SK-N-SH (cell line): ENCODE measurements around the gene XXYLT1. TPM values are rescaled to one million over a fixed set of nuclear protein-coding genes. Genes with fewer than 3 reads are reported as not detected.
A peak's percentile ranks its signal among the peaks of the same experiment; 100 is the strongest.

Experiments used
- CTCF ChIA-PET: fragments of 300-600, 350-600 bp; formaldehyde crosslinking; extraction: SDS; loops from one replicate; lab custom pipeline; 2021; lab: Yijun Ruan, JAX
- POLR2A ChIA-PET: fragments of 350-600 bp; sonication (Branson Sonifier 250); formaldehyde crosslinking; extraction: SDS; loops from one replicate; lab custom pipeline; 2020; ENCODE audit warnings: antibody characterized with exemption, inconsistent platforms; lab: Yijun Ruan, JAX
- DNase-seq: peaks from one replicate; pipeline ENCODE4 v3.0.0; 2012
- H2AFZ ChIP-seq: fragments of 200-600 bp; sonication (generic); 2 replicates; pipeline ENCODE4 v1.8.1; 2016; ENCODE audit warnings: antibody characterized with exemption, mild to moderate bottlenecking, low read depth
- H3F3A ChIP-seq: fragments of 200-600 bp; sonication (generic); replicated peaks from 2 replicates; pipeline ENCODE3; 2016; ENCODE audit warnings: antibody characterized with exemption, mild to moderate bottlenecking; ENCODE audit not compliant: insufficient read depth
- H3K27ac ChIP-seq, 2 experiments: fragments of 200-500 bp in 1 of 2; fragments of 200-600 bp in 1 of 2; sonication (Bioruptor generic) in 1 of 2; sonication (generic), shearing (Covaris generic) in 1 of 2; 2 replicates each; pipeline versions ENCODE4 v1.5.1 to v1.6.1; 2014 to 2016; ENCODE audit warnings: low read depth in 2 of 2, inconsistent platforms in 1 of 2, low read length in 1 of 2, mild to moderate bottlenecking in 1 of 2, mixed read lengths in 1 of 2
- H3K27me3 ChIP-seq: fragments of 200-600 bp; sonication (generic), shearing (Covaris generic); 2 replicates; pipeline ENCODE4 v1.6.1; 2016; ENCODE audit warnings: mixed run types; ENCODE audit not compliant: insufficient read depth
- H3K36me3 ChIP-seq, 2 experiments: fragments of 200-500 bp in 1 of 2; fragments of 200-600 bp in 1 of 2; sonication (Bioruptor generic) in 1 of 2; sonication (generic) in 1 of 2; replicated peaks in 1 of 2; 2 replicates each; pipeline versions ENCODE3 to v1.5.1; 2014 to 2016; ENCODE audit warnings: low read length in 1 of 2, mild to moderate bottlenecking in 1 of 2; ENCODE audit not compliant: insufficient read depth in 2 of 2, control insufficient read depth in 1 of 2
- H3K4me1 ChIP-seq, 2 experiments: fragments of 200-500 bp in 1 of 2; fragments of 200-600 bp in 1 of 2; sonication (Bioruptor generic) in 1 of 2; sonication (generic), shearing (Covaris generic) in 1 of 2; 2 replicates each; pipeline versions ENCODE4 v1.5.1 to v1.6.1; 2014 to 2016; ENCODE audit warnings: low read depth in 1 of 2, low read length in 1 of 2, mixed run types in 1 of 2; ENCODE audit not compliant: insufficient read depth in 2 of 2, control insufficient read depth in 1 of 2
- H3K4me2 ChIP-seq: fragments of 200-600 bp; sonication (generic), shearing (Covaris generic); 2 replicates; pipeline ENCODE4 v1.6.1; 2017; ENCODE audit warnings: mixed run types
- H3K4me3 ChIP-seq, 2 experiments: fragments of 200-500 bp in 1 of 2; fragments of 200-600 bp in 1 of 2; sonication (Bioruptor generic) in 1 of 2; sonication (generic), shearing (Covaris generic) in 1 of 2; 2 replicates each; pipeline versions ENCODE4 v1.5.1 to v1.8.1; 2014 to 2016; ENCODE audit warnings: low read depth in 2 of 2, inconsistent platforms in 1 of 2, low read length in 1 of 2, mild to moderate bottlenecking in 1 of 2, mixed read lengths in 1 of 2, moderate library complexity in 1 of 2
- H3K79me2 ChIP-seq: fragments of 200-600 bp; sonication (generic); 2 replicates; pipeline ENCODE4 v1.8.1; 2017; ENCODE audit warnings: mild to moderate bottlenecking; ENCODE audit not compliant: insufficient read depth
- H3K9ac ChIP-seq: fragments of 200-600 bp; sonication (generic); 2 replicates; pipeline ENCODE4 v1.6.1; 2017; ENCODE audit warnings: mixed run types
- H3K9me2 ChIP-seq: fragments of 200-600 bp; sonication (generic); 2 replicates; pipeline ENCODE4 v1.6.1; 2017; ENCODE audit warnings: mixed run types
- H3K9me3 ChIP-seq: fragments of 200-600 bp; sonication (generic); 2 replicates; pipeline ENCODE4 v1.6.1; 2017; ENCODE audit warnings: mixed run types, mild to moderate bottlenecking, moderate library complexity
- H4K20me1 ChIP-seq: fragments of 200-600 bp; sonication (generic); 2 replicates; pipeline ENCODE4 v1.6.1; 2017; ENCODE audit warnings: mild to moderate bottlenecking, mixed run types; ENCODE audit not compliant: insufficient read depth
- EP300 ChIP-seq, 2 experiments: IDR thresholded peaks; 2 replicates each; pipeline versions ENCODE4 v1.4.0 to v1.6.1; 2012; ENCODE audit warnings: borderline replicate concordance in 1 of 2, low read depth in 1 of 2, low read length in 1 of 2
- EZH2phosphoT487 ChIP-seq: fragments of 200-600 bp; sonication (generic); IDR thresholded peaks from 2 replicates; pipeline ENCODE4 v1.6.1; 2017; ENCODE audit warnings: low read depth, mixed run types, mild to moderate bottlenecking, antibody characterized with exemption, moderate library complexity, borderline replicate concordance
- FOSL2 ChIP-seq: IDR thresholded peaks from 2 replicates; pipeline ENCODE4 v1.4.0; 2012; ENCODE audit warnings: low read depth, mild to moderate bottlenecking, moderate library complexity, borderline replicate concordance
- FOXJ3 ChIP-seq: sonication (generic); formaldehyde crosslinking; IDR thresholded peaks from 2 replicates; pipeline ENCODE4 v1.5.1; 2020; ENCODE audit warnings: mild to moderate bottlenecking, missing genetic modification reagents
- GABPA ChIP-seq: IDR thresholded peaks from 2 replicates; pipeline ENCODE4 v1.4.0; 2012; ENCODE audit warnings: low read depth, mild to moderate bottlenecking
- GATA2 ChIP-seq: sonication (generic); formaldehyde crosslinking; IDR thresholded peaks from 2 replicates; pipeline ENCODE4 v1.5.0; 2020; ENCODE audit warnings: mild to moderate bottlenecking, missing genetic modification reagents
- JUND ChIP-seq: IDR thresholded peaks from 2 replicates; pipeline ENCODE4 v1.4.0; 2012
- MAX ChIP-seq: IDR thresholded peaks from 2 replicates; pipeline ENCODE4 v1.4.0; 2012; ENCODE audit warnings: low read depth
- MEF2A ChIP-seq: IDR thresholded peaks from 2 replicates; pipeline ENCODE4 v1.4.0; 2012; ENCODE audit warnings: low read depth, borderline replicate concordance
- MXI1 ChIP-seq: IDR thresholded peaks from 2 replicates; pipeline ENCODE4 v1.6.1; 2012; ENCODE audit warnings: mild to moderate bottlenecking, low read depth, low read length, improper control_type of control experiment
- NRF1 ChIP-seq: IDR thresholded peaks from 2 replicates; pipeline ENCODE4 v1.6.1; 2012; ENCODE audit warnings: low read depth, mild to moderate bottlenecking, low read length
- PBX3 ChIP-seq: IDR thresholded peaks from 2 replicates; pipeline ENCODE4; 2012
- POLR2AphosphoS5 ChIP-seq: IDR thresholded peaks from 2 replicates; pipeline ENCODE4 v1.6.1; 2012; ENCODE audit warnings: low read depth, low read length
- RCOR1 ChIP-seq: fragments of 150-350 bp; IDR thresholded peaks from 2 replicates; pipeline ENCODE4 v1.6.1; 2017; ENCODE audit warnings: antibody characterized with exemption, low read length
- RFX5 ChIP-seq: IDR thresholded peaks from 2 replicates; pipeline ENCODE4 v1.6.1; 2012; ENCODE audit warnings: mild to moderate bottlenecking, improper control_type of control experiment, low read length
- SMC3 ChIP-seq: IDR thresholded peaks from 2 replicates; pipeline ENCODE4 v1.6.1; 2012; ENCODE audit warnings: low read depth, low read length, improper control_type of control experiment
- TCF12 ChIP-seq: IDR thresholded peaks from 2 replicates; pipeline ENCODE4 v1.4.0; 2012
- TEAD4 ChIP-seq: IDR thresholded peaks from 2 replicates; pipeline ENCODE4 v1.4.0; 2012; ENCODE audit warnings: mild to moderate bottlenecking, borderline replicate concordance; ENCODE audit not compliant: insufficient read depth
- YY1 ChIP-seq: IDR thresholded peaks from 2 replicates; pipeline ENCODE4 v1.4.0; 2012; ENCODE audit warnings: low read depth, mild to moderate bottlenecking
- WGBS: methylation state at CpG from one replicate; pipeline ENCODE4 v1.1.6; 2017; ENCODE audit warnings: low lambda C conversion rate; 5-methylcytosine and 5-hydroxymethylcytosine counted together
- polyA plus RNA-seq, 3 experiments: library from polyadenylated mRNA; depleted of rRNA; stranded (reverse); fragments of >200 nt; gene quantifications; 2 replicates each; pipeline ENCODE4 v1.2.3, GENCODE V29; 2012
- TF ChIP-seq, protein P1 (sequence below): IDR thresholded peaks from 2 replicates; pipeline ENCODE4 v1.4.0; 2012; ENCODE audit warnings: low read depth, borderline replicate concordance

XXYLT1 gene
- polyA plus RNA-seq, 1 of the 3 experiments (the other 2 are of a cell fraction) = 22.6 TPM

- H3K9me3 ChIP-seq = no peaks in the 10 kb centered on the region
- ChIA-PET CTCF (interaction anchor here (1.5 to 2.1 kb wide), 2 partner anchors 17 to 23 kb away, joined by 3 to 6 read pairs; no protein-coding TSS in a partner anchor), POLR2A (no interaction called here)
- H3F3A ChIP-seq = peaks cover 35% of the 10 kb centered on the region
- whole genome bisulfite sequencing = 76% methylated on average over 3 of the region's 3 CpGs
- peaks cover 40% of the 10 kb centered on the region for H3K79me2 ChIP-seq
- no peak for DNase-seq
- H3K27ac ChIP-seq = peak overlapping the region in 1 of 2 experiments; percentile 94; a peak in 1 of 4 replicates
- no peak overlapping the region for H3K4me3 ChIP-seq
- H3K4me2 ChIP-seq = no peak overlapping the region
- H3K9ac ChIP-seq = no peak overlapping the region
- peaks cover 42 to 55% of the 10 kb centered on the region in 2 experiments for H3K4me1 ChIP-seq
- TF ChIP-seq EZH2phosphoT487 (no peak), POLR2AphosphoS5 (no peak), TEAD4 (no peak), GABPA (no peak), GATA2 (no peak), EP300 (IDR thresholded peaks at IDR 0.05; ENCODE audit: borderline replicate concordance in 1 of 2, low read depth in 1 of 2, low read length in 1 of 2) (no peak), MAX (no peak), MEF2A (no peak), SMC3 (no peak), PBX3 (no peak), RFX5 (no peak), TCF12 (no peak), YY1 (no peak), MXI1 (no peak), NRF1 (no peak), RCOR1 (no peak), JUND (no peak), FOXJ3 (no peak), FOSL2 (no peak)
- TF ChIP-seq, protein P1, sequence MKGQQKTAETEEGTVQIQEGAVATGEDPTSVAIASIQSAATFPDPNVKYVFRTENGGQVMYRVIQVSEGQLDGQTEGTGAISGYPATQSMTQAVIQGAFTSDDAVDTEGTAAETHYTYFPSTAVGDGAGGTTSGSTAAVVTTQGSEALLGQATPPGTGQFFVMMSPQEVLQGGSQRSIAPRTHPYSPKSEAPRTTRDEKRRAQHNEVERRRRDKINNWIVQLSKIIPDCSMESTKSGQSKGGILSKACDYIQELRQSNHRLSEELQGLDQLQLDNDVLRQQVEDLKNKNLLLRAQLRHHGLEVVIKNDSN = no peak
- H4K20me1 ChIP-seq = no peaks in the 10 kb centered on the region
- H3K36me3 ChIP-seq = no peaks in the 10 kb centered on the region
- H2AFZ ChIP-seq = no peak overlapping the region
- H3K27me3 ChIP-seq = no peaks in the 10 kb centered on the region
- no peaks in the 10 kb centered on the region for H3K9me2 ChIP-seq
Measured at GRCh38 chr3:195207731-195208130, 63.2 kb downstream of the XXYLT1 start.
